Germinal center (tissue), 1 donor: Measurements from ENCODE around the gene MUC2.

ENCODE experiments used
- DNase-seq: peaks from one replicate; pipeline ENCODE4 v3.0.0; 2012; ENCODE audit warnings: mixed read lengths, low spot score

MUC2 gene

DNA sequence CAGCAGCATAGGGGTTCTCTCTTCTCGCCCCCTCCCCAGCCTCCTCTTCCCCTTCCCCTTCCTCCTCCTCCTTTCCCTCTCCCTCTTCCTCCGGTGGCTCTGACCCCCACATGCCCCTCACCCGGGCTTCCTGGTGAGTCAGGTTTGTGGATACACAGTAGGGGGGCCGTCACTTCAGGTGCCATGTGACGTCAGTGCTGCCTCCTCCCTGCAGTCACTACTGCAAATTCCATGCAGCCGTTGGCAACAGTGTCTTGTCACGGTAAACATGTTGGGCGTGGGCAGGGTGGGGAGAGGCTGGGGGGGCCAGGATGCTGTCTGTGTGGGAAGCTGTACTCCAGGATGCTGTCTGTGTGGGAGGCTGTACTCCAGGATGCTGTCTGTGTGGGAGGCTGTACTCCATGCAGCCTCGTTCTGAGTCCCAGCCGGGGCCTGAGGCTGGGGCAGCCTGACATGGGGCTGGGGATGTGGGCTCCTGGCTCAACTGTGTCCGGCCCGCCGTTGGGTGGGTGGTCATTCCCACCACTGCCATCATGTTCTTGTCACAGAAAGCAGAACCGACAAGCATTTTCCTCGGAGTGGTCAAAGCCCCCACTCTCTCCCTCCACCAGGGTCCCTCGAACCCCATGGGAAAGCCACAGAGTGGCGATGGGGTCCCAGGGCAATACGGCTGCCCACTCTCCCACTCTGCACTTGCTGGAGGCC is 2.4 kb upstream of the MUC2 start:
- DNase-seq = no peak

DNA sequence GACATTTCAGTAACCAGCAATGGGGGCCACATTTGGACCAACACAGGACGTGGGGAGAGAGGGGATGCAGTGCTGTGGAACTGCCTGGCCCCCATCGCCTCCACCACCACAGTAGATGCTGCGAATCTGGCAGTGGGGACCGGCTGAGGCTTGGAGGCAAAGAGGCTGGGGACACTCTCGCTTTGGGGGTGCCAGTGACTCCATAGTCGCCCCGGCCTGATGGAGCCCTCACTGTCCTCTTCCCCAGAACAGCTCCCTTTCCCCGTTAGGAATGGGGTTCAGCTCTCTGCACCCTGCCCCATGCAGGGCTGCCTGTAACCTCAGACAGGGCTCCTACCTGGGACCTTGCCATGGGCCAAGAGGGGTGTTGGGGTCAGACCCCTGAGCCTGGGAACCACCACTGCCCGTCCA is 1.8 kb upstream of the MUC2 start:
- DNase-seq = no peak

DNA sequence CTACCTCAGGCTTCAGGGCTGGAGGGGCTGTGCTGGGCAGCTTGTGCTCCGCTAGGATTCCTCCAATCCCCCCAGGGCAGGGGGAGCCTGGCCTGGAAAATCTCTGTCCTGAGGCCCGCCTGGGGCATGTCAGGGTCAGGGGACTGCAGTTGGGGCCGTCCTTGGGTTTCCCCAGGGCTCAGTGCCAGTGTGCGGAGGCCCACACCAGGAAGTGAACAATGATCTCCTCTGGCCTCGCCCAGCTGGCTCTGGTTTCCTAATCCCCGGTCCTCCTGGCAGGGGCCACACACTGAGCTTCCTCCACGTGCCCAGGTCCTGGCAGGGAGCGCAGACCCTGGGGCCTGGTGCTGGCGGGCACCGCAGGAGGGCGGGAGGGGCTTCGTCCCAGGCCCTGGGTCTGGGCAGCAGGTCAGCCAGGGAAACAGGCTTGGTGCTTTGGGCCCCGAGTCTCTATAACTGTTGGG is 1.4 kb upstream of the MUC2 start:
- DNase-seq = no peak

GRCh38 chr11:1073851-1074243 is 827 bp upstream of the MUC2 start:
- DNase-seq = no peak

- no peak for DNase-seq
Measured at GRCh38 chr11:1075341-1075911, 752 bp downstream of the MUC2 start.

GRCh38 chr11:1076061-1076665 is 1.5 kb downstream of the MUC2 start:
- DNase-seq = no peak

DNA sequence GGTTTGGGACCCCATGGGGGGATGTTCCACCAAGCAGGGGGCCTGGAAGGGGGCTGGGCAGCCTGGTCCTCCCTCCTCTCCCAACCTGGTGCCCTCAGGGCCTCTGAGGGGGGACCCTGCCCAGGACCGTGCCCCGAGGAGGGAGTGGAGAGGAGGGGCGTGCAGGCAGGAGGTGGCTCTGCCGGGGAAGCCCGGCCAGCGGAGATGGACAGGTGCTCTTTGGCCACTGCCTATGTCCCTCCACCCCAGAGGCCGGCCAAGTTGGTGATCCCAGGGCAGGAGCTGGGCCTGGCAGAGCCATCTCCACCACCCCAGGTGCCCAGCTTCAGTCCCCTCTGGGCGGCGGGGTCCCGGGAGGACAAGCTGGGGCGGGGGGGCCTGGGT is 2.4 kb downstream of the MUC2 start:
- DNase-seq = no peak

DNA sequence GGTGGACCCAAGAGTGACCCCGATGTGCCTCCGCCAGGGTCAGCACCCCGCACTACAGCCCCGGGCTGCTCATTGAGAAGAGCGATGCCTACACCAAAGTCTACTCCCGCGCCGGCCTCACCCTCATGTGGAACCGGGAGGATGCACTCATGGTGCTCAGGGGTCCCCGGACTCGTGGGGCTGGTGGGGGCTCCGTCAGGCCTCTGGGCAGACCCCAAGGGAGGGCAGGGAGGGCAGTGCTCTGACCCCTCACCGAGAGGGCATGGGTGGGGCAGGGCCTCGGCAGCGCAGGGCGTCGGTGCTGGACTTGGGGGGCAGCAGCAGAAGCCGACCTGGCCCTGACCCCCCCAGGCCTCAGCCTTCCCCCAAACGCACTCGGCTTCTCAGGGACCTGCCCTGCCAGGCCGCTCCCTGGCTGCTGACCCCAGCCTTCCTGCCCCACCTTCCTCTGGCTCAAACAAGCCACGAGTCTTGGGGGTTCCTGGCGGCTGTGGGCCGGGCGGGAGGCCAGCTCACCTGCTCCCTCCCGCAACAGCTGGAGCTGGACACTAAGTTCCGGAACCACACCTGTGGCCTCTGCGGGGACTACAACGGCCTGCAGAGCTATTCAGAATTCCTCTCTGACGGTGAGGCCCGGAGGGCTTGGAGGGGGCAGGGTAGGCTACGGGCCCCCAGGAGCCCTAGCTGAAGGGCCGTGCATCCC is 2.9 kb downstream of the MUC2 start:
- DNase-seq = no peak

- DNase-seq = no peak
Measured at GRCh38 chr11:1078191-1078601, 3.5 kb downstream of the MUC2 start.

GRCh38 chr11:1081601-1082311 is 7.1 kb downstream of the MUC2 start:
- no peak for DNase-seq

- no peak for DNase-seq
Measured at GRCh38 chr11:1082346-1082727, 7.7 kb downstream of the MUC2 start.

DNA sequence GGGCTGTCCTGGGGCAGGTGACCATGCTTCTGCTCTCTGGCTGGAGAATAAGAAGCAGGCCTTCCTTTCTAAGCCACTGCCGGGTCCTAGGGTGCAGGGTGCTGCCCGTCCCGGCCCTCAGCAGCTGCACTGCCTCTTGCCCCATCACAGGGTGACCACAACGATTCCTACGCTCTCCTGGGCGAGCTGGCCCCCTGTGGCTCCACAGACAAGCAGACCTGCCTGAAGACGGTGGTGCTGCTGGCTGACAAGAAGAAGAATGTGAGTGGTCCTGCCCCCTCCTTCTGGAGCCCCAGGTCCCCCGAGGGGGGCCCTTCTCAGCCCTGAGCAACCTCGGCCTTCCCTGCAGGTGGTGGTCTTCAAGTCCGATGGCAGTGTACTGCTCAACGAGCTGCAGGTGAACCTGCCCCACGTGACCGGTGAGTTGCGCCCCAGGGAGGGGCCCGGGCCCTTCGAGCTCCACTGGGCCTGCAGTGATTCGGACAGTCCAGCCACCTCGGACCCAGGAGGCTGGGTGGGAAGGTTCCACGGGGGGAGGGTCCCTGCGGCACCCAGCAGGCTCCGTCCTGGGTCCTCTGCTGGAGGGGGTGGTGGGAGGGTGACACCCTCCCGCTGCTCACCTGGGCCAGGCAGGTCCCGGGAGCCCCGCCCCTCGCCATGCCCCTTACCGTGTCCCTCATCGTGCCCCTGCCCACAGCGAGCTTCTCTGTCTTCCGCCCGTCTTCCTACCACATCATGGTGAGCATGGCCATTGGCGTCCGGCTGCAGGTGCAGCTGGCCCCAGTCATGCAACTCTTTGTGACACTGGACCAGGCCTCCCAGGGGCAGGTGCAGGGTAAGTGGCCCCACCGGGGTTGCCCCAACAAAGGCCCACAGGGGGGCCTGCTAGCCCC is 8.3 kb downstream of the MUC2 start:
- no peak for DNase-seq

GRCh38 chr11:1083621-1084551 is 9.2 kb downstream of the MUC2 start:
- DNase-seq = no peak

DNA sequence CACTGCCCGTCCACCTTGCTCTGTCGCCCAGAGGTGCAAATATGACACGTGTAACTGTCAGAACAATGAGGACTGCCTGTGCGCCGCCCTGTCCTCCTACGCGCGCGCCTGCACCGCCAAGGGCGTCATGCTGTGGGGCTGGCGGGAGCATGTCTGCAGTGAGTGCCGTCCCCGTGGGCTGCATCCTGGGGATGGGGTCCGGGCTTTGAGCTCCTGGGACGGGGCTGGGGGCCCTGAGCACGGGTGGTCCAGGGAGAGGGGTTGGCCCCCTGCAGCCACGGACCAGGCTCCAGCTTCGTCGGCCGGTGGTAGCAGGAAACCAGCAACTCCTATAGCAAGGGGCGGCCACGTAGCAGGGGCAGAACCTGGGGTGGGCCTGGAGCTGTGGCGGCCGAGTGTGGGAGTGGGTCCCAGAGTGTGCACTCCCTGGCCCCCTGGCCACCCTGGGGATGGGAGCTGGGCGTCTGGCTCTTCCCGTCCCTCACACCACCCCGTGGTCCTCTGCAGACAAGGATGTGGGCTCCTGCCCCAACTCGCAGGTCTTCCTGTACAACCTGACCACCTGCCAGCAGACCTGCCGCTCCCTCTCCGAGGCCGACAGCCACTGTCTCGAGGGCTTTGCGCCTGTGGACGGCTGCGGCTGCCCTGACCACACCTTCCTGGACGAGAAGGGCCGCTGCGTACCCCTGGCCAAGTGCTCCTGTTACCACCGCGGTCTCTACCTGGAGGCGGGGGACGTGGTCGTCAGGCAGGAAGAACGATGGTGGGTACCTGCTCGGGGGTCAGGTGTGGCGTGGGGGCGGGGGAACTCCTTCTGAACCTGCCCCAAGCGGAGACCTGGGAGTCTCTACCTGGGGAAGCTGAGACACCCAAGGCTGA is 10.1 kb downstream of the MUC2 start:
- no peak for DNase-seq

DNA sequence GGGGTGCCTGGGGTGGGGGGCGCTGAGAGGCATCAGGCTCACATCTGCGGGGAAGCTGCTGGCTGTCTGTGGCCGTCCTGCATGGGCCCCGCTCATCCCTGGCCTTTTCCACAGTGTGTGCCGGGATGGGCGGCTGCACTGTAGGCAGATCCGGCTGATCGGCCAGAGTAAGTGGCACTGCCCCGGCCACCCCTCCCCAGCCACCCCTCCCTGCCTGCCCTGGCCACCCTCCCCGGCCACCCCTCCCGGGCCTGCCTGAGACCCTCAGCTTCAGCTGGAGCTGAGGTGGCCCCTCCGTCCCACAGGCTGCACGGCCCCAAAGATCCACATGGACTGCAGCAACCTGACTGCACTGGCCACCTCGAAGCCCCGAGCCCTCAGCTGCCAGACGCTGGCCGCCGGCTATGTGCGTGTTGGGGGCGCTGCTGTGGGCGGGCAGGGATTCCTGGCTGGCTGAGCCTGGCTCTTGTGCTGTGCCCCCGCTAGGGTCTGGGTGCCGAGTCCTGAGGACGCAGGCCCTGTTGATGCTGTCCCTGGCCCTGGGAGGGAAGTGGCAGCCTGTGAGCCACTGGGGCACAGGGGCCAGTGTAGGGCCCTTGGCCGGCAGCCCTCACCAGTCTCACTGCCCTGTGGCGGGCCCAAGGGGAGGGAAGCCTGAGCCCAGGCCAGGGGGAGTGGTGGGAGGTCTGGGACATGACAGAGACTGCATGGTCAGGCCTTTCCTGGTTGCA is 10.9 kb downstream of the MUC2 start:
- DNase-seq = no peak

GRCh38 chr11:1086171-1087102 is 11.8 kb downstream of the MUC2 start:
- no peak for DNase-seq

DNA sequence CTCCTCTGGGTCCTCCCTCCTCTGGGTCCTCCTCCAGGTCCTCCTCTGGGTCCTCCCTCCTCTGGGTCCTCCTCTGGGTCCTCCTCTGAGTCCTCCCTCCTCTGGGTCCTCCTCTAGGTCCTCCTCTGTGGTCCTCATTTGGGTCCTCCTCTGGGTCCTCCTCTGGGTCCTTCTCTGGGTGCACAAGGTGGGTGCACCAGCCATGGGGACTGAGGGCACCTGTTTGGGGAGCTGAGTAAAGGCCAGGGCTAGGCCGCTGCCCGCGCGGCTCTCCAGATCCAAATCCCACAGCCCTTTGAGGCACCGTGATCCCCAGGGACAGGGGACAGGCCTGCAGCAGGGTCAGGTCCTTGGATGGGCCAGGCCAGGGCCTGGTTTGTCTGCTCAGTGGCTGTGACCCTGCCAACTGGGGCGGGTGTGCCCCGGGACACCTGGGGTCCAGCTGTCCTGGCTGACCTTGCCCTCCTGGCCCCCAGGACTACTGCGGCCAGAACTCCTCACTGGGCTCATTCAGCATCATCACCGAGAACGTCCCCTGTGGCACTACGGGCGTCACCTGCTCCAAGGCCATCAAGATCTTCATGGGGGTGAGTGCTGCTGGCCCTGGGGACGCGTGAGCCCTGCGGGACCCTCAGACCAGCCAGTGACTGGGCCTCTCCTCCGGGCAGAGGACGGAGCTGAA is 12.7 kb downstream of the MUC2 start:
- DNase-seq = no peak
